ENCODE data around the gene ITM2C.

ITM2C gene

DNA sequence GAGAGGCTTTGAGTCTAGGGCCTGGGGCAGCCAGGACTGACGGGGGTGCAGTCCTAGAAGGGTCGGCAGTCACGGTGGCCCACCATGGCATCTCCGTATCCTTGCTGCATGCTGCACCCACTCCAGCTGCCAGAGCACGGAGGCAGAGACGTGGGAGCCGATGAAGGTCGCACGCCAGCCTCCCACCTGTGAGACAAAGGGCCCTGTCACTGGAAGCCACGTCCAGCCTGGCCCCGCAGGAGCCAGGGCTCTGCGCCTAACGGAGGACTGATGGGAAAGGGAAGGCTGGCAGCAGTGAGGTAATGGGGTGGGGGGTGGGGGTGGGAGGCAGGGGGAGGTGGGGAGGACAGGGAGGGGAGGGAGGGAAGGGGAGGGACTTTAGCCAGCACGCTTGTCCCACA is 21.9 kb downstream of the ITM2C start:
- H3K27ac Mint-ChIP-seq, result no peak overlapping the region
- H3K36me3 Mint-ChIP-seq (ENCODE audit: low read depth), result no peaks in the 10 kb centered on the region
- peaks cover 30% of the 10 kb centered on the region for H3K4me1 Mint-ChIP-seq (ENCODE audit: low read depth)
- peaks cover 17% of the 10 kb centered on the region for H3K27me3 Mint-ChIP-seq
- intact Hi-C loops (cut with micrococcal nuclease), result no loop called here
- H3K4me3 Mint-ChIP-seq, result no peak overlapping the region
- peaks cover 8% of the 10 kb centered on the region for H3K9me3 Mint-ChIP-seq

GRCh38 chr2:230887342-230887741 is 22.6 kb downstream of the ITM2C start:
- intact Hi-C loops (cut with micrococcal nuclease), result no loop called here
- H3K4me3 Mint-ChIP-seq, result no peak overlapping the region
- H3K27me3 Mint-ChIP-seq, result peaks cover 20% of the 10 kb centered on the region
- no peak overlapping the region for H3K27ac Mint-ChIP-seq
- H3K36me3 Mint-ChIP-seq (ENCODE audit: low read depth), result no peaks in the 10 kb centered on the region
- peaks cover 8% of the 10 kb centered on the region for H3K9me3 Mint-ChIP-seq
- H3K4me1 Mint-ChIP-seq (ENCODE audit: low read depth), result peaks cover 32% of the 10 kb centered on the region

DNA sequence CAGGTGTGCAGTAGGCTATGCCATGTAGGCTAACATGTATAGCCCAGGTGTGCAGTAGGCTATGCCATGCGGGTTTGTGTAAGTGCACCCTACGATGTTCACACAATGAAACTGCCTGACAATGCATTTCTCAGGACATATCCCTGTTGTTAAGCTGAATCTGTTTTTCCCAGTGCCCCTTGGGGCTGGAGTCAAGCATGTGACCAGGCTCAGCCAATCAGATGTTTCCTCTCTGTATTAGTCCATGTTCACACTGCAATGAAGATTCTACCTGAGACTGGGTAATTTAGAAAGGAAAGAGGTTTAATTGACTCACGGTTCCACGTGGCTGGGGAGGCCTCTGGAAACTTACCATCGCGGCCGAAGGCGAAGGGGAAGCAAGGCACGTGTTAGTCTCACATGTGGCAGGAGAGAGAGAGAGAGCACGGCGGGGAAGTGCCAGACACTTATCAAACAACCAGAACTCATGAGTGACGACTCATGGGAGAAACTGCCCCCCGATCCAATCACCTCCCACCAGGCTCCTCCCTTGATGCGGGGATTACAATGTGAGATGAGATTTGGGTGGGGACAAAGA is 24.2 kb downstream of the ITM2C start:
- Mint-ChIP-seq H3K36me3 (ENCODE audit: low read depth) (no peaks in the 10 kb centered on the region), H3K27me3 (peaks cover 29% of the 10 kb centered on the region), H3K4me1 (ENCODE audit: low read depth) (peaks cover 47% of the 10 kb centered on the region), H3K27ac (no peak overlapping the region), H3K4me3 (no peak overlapping the region), H3K9me3 (peaks cover 8% of the 10 kb centered on the region)
- intact Hi-C loops (cut with micrococcal nuclease), result no loop called here

- Mint-ChIP-seq H3K9me3 (peaks cover 8% of the 10 kb centered on the region), H3K27me3 (peaks cover 29% of the 10 kb centered on the region), H3K4me3 (no peak overlapping the region), H3K4me1 (ENCODE audit: low read depth) (peaks cover 59% of the 10 kb centered on the region), H3K27ac (no peak overlapping the region), H3K36me3 (ENCODE audit: low read depth) (no peaks in the 10 kb centered on the region)
- intact Hi-C loops (cut with micrococcal nuclease), result no loop called here
Measured at GRCh38 chr2:230889911-230890601, 25.3 kb downstream of the ITM2C start.

DNA sequence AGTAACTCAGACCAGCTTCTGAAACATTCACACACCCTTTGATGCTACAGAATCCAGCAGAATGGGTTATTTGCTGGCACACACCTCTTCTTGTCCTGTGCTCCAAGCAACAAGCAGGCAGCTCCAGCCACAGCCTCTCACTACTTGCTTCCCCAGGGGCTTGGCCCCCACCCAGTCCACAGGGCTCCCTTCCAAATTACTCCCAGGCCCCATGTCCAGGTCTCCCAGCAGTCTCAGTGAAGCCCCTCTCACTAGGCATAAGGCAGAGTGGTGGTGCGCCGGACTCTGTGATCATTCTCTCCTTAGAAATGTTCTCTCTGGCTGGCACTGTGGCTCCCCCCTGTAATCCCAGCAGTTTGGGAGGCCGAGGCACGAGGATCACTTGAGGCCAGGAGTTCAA is 25.9 kb downstream of the ITM2C start:
- no peak overlapping the region for H3K4me3 Mint-ChIP-seq
- intact Hi-C loops (cut with micrococcal nuclease), result no loop called here
- no peak overlapping the region for H3K27ac Mint-ChIP-seq
- H3K36me3 Mint-ChIP-seq (ENCODE audit: low read depth), result no peaks in the 10 kb centered on the region
- H3K27me3 Mint-ChIP-seq, result peaks cover 29% of the 10 kb centered on the region
- H3K9me3 Mint-ChIP-seq, result peaks cover 8% of the 10 kb centered on the region
- peaks cover 59% of the 10 kb centered on the region for H3K4me1 Mint-ChIP-seq (ENCODE audit: low read depth)

DNA sequence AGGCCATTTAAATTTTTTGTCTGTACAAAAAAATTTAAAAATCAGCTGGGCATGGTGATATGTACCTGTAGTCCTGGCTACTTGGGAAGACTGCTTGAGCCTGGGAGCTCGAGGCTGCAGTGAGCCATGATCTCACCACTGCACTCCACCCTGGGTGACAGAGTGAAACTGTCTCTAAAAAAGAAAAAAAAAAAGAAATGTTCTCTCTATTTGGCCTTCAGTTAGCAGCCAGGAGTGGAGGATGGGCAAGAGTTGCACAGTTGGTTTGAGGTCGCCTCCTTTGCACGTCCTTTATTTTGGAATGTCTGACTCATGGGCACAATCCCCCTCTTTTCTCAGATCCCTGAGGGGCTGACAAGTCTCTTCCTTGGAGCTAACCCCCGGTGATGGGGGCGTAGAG is 26.3 kb downstream of the ITM2C start:
- H3K9me3 Mint-ChIP-seq, result peaks cover 8% of the 10 kb centered on the region
- intact Hi-C loops (cut with micrococcal nuclease), result no loop called here
- H3K27ac Mint-ChIP-seq, result peak overlapping the region; percentile 11
- peaks cover 29% of the 10 kb centered on the region for H3K27me3 Mint-ChIP-seq
- peaks cover 59% of the 10 kb centered on the region for H3K4me1 Mint-ChIP-seq (ENCODE audit: low read depth)
- H3K36me3 Mint-ChIP-seq (ENCODE audit: low read depth), result no peaks in the 10 kb centered on the region
- H3K4me3 Mint-ChIP-seq, result no peak overlapping the region

GRCh38 chr2:230891509-230891908 is 26.8 kb downstream of the ITM2C start:
- Mint-ChIP-seq H3K4me1 (ENCODE audit: low read depth) (peaks cover 60% of the 10 kb centered on the region), H3K36me3 (ENCODE audit: low read depth) (no peaks in the 10 kb centered on the region), H3K27me3 (peaks cover 29% of the 10 kb centered on the region), H3K9me3 (peaks cover 8% of the 10 kb centered on the region), H3K27ac (peak overlapping the region; percentile 11), H3K4me3 (no peak overlapping the region)
- intact Hi-C loops (cut with micrococcal nuclease), result no loop called here

DNA sequence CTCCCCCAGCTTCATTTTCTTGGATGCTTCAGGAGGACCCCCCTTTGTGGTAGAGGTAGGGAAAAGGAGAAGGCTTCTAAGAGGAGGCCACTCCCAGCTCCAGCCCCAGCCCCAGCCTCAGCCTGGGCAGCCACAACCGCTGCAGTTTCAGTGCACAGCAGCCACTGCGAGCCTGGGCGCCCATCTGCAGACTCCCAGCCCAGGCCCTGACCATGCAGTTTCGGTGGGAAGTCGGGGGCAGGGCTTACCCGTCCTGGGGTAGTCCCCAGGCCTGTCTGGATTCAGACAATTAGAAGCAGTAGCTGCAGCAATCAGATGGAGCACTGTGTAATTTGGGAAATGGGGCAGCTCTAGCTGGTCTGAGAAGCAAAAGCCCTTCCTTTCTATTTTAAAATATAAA is 28.6 kb downstream of the ITM2C start:
- peak overlapping the region; percentile 17 for H3K4me3 Mint-ChIP-seq
- intact Hi-C loops (cut with micrococcal nuclease), result no loop called here
- peaks cover 8% of the 10 kb centered on the region for H3K9me3 Mint-ChIP-seq
- peaks cover 72% of the 10 kb centered on the region for H3K4me1 Mint-ChIP-seq (ENCODE audit: low read depth)
- H3K27me3 Mint-ChIP-seq, result peaks cover 29% of the 10 kb centered on the region
- H3K27ac Mint-ChIP-seq, result peak overlapping the region; percentile 86
- no peaks in the 10 kb centered on the region for H3K36me3 Mint-ChIP-seq (ENCODE audit: low read depth)

DNA sequence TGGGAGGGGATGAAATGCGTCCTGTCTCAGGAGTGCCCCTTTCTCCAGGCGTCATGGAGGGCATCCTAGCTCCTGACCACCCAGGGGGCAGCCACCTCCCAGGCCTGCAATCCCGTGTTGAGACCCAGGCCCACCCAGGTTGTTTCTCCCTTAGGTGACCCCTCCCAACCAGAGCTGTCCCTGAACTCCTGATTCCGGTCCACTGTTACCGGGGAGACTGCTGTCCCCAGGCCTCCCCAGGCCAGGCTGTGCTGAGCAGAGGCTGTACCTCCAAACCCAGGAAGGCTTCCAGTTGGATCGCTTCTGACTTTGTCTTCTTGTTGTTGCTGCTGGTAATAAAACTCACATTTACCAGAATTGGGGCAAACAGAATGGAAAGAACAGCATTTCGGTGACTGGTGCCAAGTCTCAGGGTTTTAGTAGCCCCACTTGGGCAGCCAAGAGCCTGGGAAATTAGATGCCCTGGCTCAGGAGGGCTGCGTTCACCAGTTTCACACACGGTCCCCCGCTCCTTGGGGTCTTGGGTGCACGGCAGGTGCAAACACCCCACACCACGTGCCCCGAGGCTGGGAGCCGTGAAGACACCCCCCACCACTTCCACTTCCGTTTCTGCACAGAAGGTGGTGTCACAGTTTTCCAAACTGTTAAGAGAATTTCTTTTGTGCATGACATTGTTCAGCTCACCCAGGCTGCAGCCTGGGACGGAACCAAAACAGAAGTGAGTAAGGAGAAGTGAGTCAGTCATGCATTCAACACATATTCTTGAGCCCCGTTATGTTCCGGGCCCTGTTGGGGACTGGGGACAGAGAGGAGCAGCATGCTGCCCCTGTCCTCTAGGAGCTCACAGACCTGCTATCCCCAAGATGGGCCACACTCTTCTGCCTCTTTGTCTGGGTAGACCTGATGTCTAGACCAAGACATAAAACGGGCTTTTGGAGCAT is 29.4 kb downstream of the ITM2C start:
- peak overlapping the region; percentile 86 for H3K27ac Mint-ChIP-seq
- H3K36me3 Mint-ChIP-seq (ENCODE audit: low read depth), result no peaks in the 10 kb centered on the region
- H3K27me3 Mint-ChIP-seq, result peaks cover 30% of the 10 kb centered on the region
- peaks cover 78% of the 10 kb centered on the region for H3K4me1 Mint-ChIP-seq (ENCODE audit: low read depth)
- H3K9me3 Mint-ChIP-seq, result peaks cover 3% of the 10 kb centered on the region
- intact Hi-C loops (cut with micrococcal nuclease), result no loop called here
- peak overlapping the region; percentile 46 for H3K4me3 Mint-ChIP-seq

- intact Hi-C loops (cut with micrococcal nuclease), result no loop called here
- H3K9me3 Mint-ChIP-seq, result no peaks in the 10 kb centered on the region
- no peak overlapping the region for H3K4me3 Mint-ChIP-seq
- peak overlapping the region; percentile 86 for H3K27ac Mint-ChIP-seq
- peaks cover 24% of the 10 kb centered on the region for H3K27me3 Mint-ChIP-seq
- H3K36me3 Mint-ChIP-seq (ENCODE audit: low read depth), result no peaks in the 10 kb centered on the region
- peaks cover 73% of the 10 kb centered on the region for H3K4me1 Mint-ChIP-seq (ENCODE audit: low read depth)
Measured at GRCh38 chr2:230895536-230896345, 31.0 kb downstream of the ITM2C start.

DNA sequence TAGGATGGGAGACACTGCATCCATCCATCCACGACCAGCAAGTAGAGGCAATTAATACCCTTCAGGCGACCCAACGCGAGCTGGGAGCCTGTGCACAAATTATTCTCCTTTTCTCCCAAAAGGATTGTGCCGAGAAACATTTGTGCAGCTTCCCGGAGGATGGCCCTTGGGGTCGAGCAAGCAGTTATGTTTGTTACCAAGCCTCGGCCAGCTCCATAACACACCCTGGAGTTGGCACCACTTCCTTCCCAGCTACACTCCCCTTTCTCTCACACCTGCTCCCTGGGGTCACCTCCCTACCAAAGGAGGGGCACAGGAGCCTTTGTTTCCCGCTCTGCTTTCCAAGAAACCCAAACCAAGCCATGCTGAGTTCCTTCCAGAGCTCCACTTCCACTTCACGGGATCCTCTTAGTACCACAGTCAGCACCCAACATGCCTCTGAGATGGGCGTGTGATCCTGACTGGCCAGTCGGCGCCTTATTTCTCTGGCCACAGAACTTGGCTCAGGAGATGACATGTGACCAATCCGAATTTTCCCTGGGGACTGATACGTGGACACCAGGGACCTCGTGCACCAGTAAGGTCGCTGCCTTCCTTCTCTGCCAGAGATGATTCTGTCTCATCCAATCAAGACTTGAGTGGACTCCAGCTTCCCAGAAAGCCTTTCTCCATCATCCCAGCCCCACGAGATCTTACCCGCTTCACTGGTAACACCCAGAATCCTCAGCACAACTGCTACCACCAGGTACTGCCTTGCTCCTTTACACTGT is 31.8 kb downstream of the ITM2C start:
- intact Hi-C loops (cut with micrococcal nuclease), result no loop called here
- Mint-ChIP-seq H3K36me3 (ENCODE audit: low read depth) (no peaks in the 10 kb centered on the region), H3K4me1 (ENCODE audit: low read depth) (peaks cover 65% of the 10 kb centered on the region), H3K4me3 (no peak overlapping the region), H3K27ac (peak overlapping the region; percentile 86), H3K9me3 (no peaks in the 10 kb centered on the region), H3K27me3 (peaks cover 24% of the 10 kb centered on the region)

- Mint-ChIP-seq H3K27ac (no peak overlapping the region), H3K4me3 (no peak overlapping the region), H3K9me3 (no peaks in the 10 kb centered on the region), H3K27me3 (peaks cover 12% of the 10 kb centered on the region), H3K4me1 (ENCODE audit: low read depth) (peaks cover 54% of the 10 kb centered on the region), H3K36me3 (ENCODE audit: low read depth) (no peaks in the 10 kb centered on the region)
- intact Hi-C loops (cut with micrococcal nuclease), result no loop called here
Measured at GRCh38 chr2:230898016-230898712, 33.4 kb downstream of the ITM2C start.
